Heart left ventricle (tissue), 16 donors: ENCODE results near the gene ZNF586. TPM values are rescaled to one million over a fixed set of nuclear protein-coding genes. Genes with fewer than 3 reads are reported as not detected.
"Not testable (repeated sequence)": the region's sequence is repeated elsewhere in the genome, so short reads cannot be mapped to it uniquely, and the experiment has no call there.

Experiments used
- ATAC-seq, 4 donors: fragments of 200-7000 bp; cut with Tn5 transposase; one replicate each; pipeline ENCODE4 v1.9.1; 2020 to 2022; ENCODE audit warnings: moderate library complexity in 4 of 4, mild to moderate bottlenecking in 3 of 4, moderate number of reproducible peaks in 1 of 4
- DNase-seq, 5 donors: peaks; one replicate each; pipeline ENCODE4 v3.0.0-alpha.2; 2020
- H3K27ac ChIP-seq, 12 donors: fragments of 200-600 bp; sonication (generic) in 4 of 12; one replicate each; pipeline versions ENCODE4 v1.5.0 to v1.8.0; 2016 to 2022; ENCODE audit warnings: mild to moderate bottlenecking in 2 of 12
- H3K27me3 ChIP-seq, 9 donors: fragments of 200-600 bp; sonication (generic) in 2 of 9; one replicate each; pipeline versions ENCODE4 v1.5.1 to v1.8.0; 2016 to 2022; ENCODE audit warnings: mild to moderate bottlenecking in 3 of 9
- H3K36me3 ChIP-seq, 9 donors: fragments of 200-600 bp; sonication (generic) in 2 of 9; one replicate each; pipeline versions ENCODE4 v1.5.0 to v1.8.0; 2018 to 2022; ENCODE audit warnings: mild to moderate bottlenecking in 2 of 9
- H3K4me1 ChIP-seq, 12 donors: fragments of 200-600 bp; sonication (generic) in 4 of 12; one replicate each; pipeline versions ENCODE4 v1.5.0 to v1.8.0; 2016 to 2022; ENCODE audit warnings: mild to moderate bottlenecking in 3 of 12
- H3K4me3 ChIP-seq, 12 donors: fragments of 200-600 bp; sonication (generic) in 4 of 12; one replicate each; pipeline versions ENCODE4 v1.5.0 to v1.8.0; 2017 to 2022; ENCODE audit warnings: mild to moderate bottlenecking in 9 of 12, moderate library complexity in 4 of 12
- H3K9me3 ChIP-seq, 12 donors: fragments of 200-600 bp; sonication (generic) in 4 of 12; one replicate each; pipeline versions ENCODE4 v1.5.0 to v1.8.0; 2016 to 2022; ENCODE audit warnings: mild to moderate bottlenecking in 1 of 12
- CTCF ChIP-seq, 12 donors: fragments of 200-600 bp; sonication (generic) in 4 of 12; IDR thresholded peaks; one replicate each; pipeline versions ENCODE4 v1.5.0 to v1.8.0; 2018 to 2022; ENCODE audit warnings: antibody characterized with exemption in 12 of 12, mild to moderate bottlenecking in 5 of 12
- POLR2A ChIP-seq, 2 donors: fragments of 450-650 bp; IDR thresholded peaks; one replicate each; pipeline ENCODE4 v1.6.1; 2017; ENCODE audit warnings: antibody characterized with exemption in 2 of 2, mild to moderate bottlenecking in 2 of 2, moderate library complexity in 2 of 2
- WGBS, 4 donors: extraction: QIAGEN DNeasy Blood & Tissue Kit in 2 of 4; methylation state at CpG; one replicate each; pipeline versions ENCODE4 v1.1.5 to v1.1.7; 2013 to 2018; 5-methylcytosine and 5-hydroxymethylcytosine counted together
- intact Hi-C, 10 donors: fragments of 100-400 bp; cut with DNase I; formaldehyde crosslinking; loops; one replicate each; pipeline versions ENCODE4 v1.11.1 to v1.14.2; 2022
- polyA plus RNA-seq, 2 donors: library from polyadenylated mRNA; stranded (reverse); fragments of 200-250 nt; gene quantifications; one replicate each; pipeline ENCODE4 v1.2.3, GENCODE V29; 2013
- total RNA-seq, 9 donors: library from RNA; depleted of rRNA in 2 of 9; stranded (reverse); fragments of >200 nt in 2 of 9; fragmentation: NEBNext Ultra II Directional in 3 of 9; extraction: Animal tissue kit (Norgen Biotek cat#: 25700) in 3 of 9; gene quantifications; one replicate each; pipeline versions ENCODE4 v1.1.0 to v1.2.4, GENCODE V29; 2016 to 2023
- donor health status: ischemic (EF 13 %, LVEDD 7.1; RV severe dilation, severe dysfunction).
- donor health status: healthy with polysubstance abuse.
- donor health status: DM: no; HTN: yes; CAD: no.
- donor health status: DM: no; HTN: no; CAD: no.
- donor health status: ischemic (EF 25% LVEDD 6.9; RV normal size, moderate dysfunction).
- donor health status: ischemic (EF 25% LVEDD 5.7; RV mildly dilated, moderate dysfunction).
- donor health status: healthy.
- donor health status: DM: yes; HTN: yes; CAD: no.
- donor health status: ischemic (EF 35%, LVEDD 5.7; RV mildly dilated, moderate dysfunction).
- donor health status: nonischemic (EF 11% LVEDD 7.7; RV severe dilation, severe dysfunction).
- donor health status: DM: yes; HTN: yes; CAD: no.
- donor health status: PGD.
- donor health status: ischemic (EF 29% LVEDD 5.4; RV normal size, mild dysfunction).
- donor health status: nonischemic (EF 23%, LVEDD 6.1; RV moderate dilation, normal function).

ZNF586 gene
- total and polyA plus RNA-seq, 11 donors = 6.7 to 13.3 (median 11.9) TPM

DNA sequence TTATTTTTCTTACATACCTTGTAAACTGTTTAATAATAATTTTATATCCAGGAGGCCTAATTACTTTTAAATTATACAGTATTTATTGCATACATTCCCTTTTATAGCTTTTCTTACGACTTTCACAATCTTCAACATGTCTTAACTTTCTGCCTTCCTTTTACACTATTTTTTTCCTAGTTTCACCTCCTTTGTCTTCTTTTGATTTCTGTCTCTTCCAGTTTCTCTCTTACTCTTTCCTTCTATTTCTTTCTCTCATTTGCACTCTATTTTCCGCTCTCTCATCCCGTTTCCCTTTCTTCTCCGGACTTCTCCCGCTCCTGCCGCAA, 33.8 kb downstream of the ZNF586 start:
- no peak for DNase-seq
- ATAC-seq = peak in 1 of 4 donors; percentile 11
- H3K27me3 ChIP-seq = no peaks in the 10 kb centered on the region
- intact Hi-C loops = no loop called here
- 28 to 38% (median 32%) methylated on average over 6 of the region's 6 CpGs for WGBS, 4 donors
- H3K4me1 ChIP-seq = peaks cover 0 to 58% (median 16%) of the 10 kb centered on the region in 12 donors
- H3K4me3 ChIP-seq = peak overlapping the region in 11 of 12 donors; percentile 21 to 66 (median 51)
- H3K9me3 ChIP-seq = no peaks in the 10 kb centered on the region
- H3K36me3 ChIP-seq = peaks cover 0 to 53% (median 17%) of the 10 kb centered on the region in 9 donors
- TF ChIP-seq CTCF (IDR thresholded peaks at IDR 0.05) (no peak), POLR2A (IDR thresholded peaks at IDR 0.05) (no peak)
- H3K27ac ChIP-seq = peak overlapping the region in 9 of 12 donors; percentile 48 to 83 (median 61)

GRCh38 chr19:57803594-57804325, 34.3 kb downstream of the ZNF586 start:
- Histone ChIP-seq H3K36me3 (peaks cover 0 to 58% (median 21%) of the 10 kb centered on the region in 9 donors), H3K27ac (peak overlapping the region in 11 of 12 donors; percentile 44 to 83 (median 61)), H3K4me3 (peak overlapping the region in 11 of 12 donors; percentile 21 to 66 (median 51)), H3K27me3 (no peaks in the 10 kb centered on the region), H3K9me3 (no peaks in the 10 kb centered on the region), H3K4me1 (peaks cover 0 to 53% (median 16%) of the 10 kb centered on the region in 12 donors)
- DNase-seq = peak in 1 of 5 donors; percentile 66
- intact Hi-C loops = no loop called here
- peak; percentile 14 to 60 (median 50) for ATAC-seq
- 13 to 22% (median 20%) methylated on average over 19 of the region's 19 CpGs for WGBS, 4 donors
- TF ChIP-seq CTCF (IDR thresholded peaks at IDR 0.05) = no peak
- TF ChIP-seq POLR2A (IDR thresholded peaks at IDR 0.05) = no peak

DNA sequence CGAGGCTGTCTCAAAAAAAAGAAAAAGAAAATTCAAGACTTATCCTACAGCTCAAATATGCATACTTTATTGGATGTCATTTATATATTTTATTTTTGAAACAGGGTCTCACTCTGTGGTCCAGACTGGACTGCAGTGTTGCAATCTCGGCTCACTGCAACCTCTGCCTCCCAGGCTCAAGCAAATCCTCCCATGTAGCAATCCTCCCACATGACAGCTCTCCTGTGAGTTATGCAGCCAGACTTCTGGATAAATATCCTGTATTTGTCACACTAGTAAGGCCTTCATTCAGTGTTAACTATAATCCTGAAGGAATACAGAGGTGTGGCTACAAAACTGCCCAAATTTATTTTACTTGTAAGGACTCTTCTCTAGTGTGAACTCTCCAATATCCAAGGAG, 38.1 kb downstream of the ZNF586 start:
- H3K27me3 ChIP-seq = no peaks in the 10 kb centered on the region
- no peak overlapping the region for H3K4me3 ChIP-seq
- peaks cover 0 to 35% (median 13%) of the 10 kb centered on the region in 12 donors for H3K4me1 ChIP-seq
- H3K27ac ChIP-seq = no peak overlapping the region
- WGBS, 4 donors = 83 to 97% (median 90%) methylated on average over 2 of the region's 2 CpGs
- peaks cover 0 to 58% (median 40%) of the 10 kb centered on the region in 9 donors for H3K36me3 ChIP-seq
- TF ChIP-seq CTCF (IDR thresholded peaks at IDR 0.05) = no peak
- no peak for TF ChIP-seq POLR2A (IDR thresholded peaks at IDR 0.05)
- H3K9me3 ChIP-seq = no peaks in the 10 kb centered on the region
- ATAC-seq = no peak
- intact Hi-C loops = no loop called here
- DNase-seq = no peak

DNA sequence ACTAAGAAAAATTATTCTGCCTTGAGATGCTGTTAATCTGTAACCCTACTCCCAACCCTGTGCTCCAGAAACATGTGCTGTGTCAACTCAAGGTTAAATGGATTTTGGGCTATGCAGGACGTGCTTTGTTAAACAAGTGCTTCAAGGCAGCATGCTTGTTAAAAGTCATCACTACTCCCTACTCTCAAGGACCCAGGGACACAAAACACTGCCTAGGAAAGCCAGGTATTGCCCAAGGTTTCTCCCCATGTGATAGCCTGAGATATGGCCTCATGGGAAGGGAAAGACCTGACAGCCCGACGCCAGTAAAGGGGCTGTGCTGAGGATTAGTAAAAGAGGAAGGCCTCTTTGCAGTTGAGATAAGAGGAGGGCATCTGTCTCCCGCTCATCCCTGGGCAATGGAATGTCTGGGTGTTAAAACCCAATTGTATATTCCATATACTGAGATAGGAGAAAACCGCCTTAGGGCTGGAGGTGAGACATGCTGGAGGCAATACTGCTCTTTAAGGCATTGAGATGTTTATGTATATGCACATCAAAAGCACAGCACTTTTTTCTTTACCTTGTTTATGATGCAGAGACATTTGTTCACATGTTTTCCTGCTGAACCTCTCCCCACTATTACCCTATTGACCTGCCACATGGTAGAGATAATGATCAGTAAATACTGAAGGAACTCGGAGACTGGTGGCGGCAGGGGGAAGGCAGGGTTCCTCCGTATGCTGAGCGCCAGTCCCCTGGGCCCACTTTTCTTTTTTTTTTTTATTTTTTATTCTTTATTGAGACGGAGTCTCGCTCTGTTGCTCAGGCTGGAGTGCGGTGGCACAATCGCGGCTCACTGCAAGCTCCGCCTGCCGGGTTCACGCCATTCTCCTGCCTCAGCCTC, 41.2 kb downstream of the ZNF586 start:
- Histone ChIP-seq H3K36me3 (peaks cover 0 to 57% (median 43%) of the 10 kb centered on the region in 9 donors), H3K4me1 (peaks cover 0 to 30% (median 10%) of the 10 kb centered on the region in 12 donors)
- intact Hi-C loops, ATAC-seq, H3K4me3 ChIP-seq, H3K27ac ChIP-seq, DNase-seq, H3K9me3 ChIP-seq, H3K27me3 ChIP-seq: not testable (repeated sequence)
- WGBS, 4 donors = 75 to 81% (median 77%) methylated on average over 17 of the region's 17 CpGs
